ENCODE results near the gene BUD31.

GRCh38 chr7:99428972-99429566 is 20.3 kb downstream of the BUD31 start:
- TF ChIP-seq CTCF (CRISPR knock-in tag; IDR thresholded peaks at IDR 0.05) (no peak), KLF16 (CRISPR knock-in tag; IDR thresholded peaks at IDR 0.05) (no peak), SMC3 (IDR thresholded peaks at IDR 0.05; ENCODE audit: low read length) (no peak), POLR2A (IDR thresholded peaks at IDR 0.05; ENCODE audit: insufficient read depth in 1 of 2, low read depth in 2 of 2, low read length in 2 of 2) (no peak), TERF1 (CRISPR knock-in tag; IDR thresholded peaks at IDR 0.05) (no peak), MNT (IDR thresholded peaks at IDR 0.05) (no peak), ZNF138 (CRISPR knock-in tag; IDR thresholded peaks at IDR 0.05; ENCODE audit: low read depth) (no peak), CEBPB (IDR thresholded peaks at IDR 0.05; ENCODE audit: borderline replicate concordance, low read depth, low read length) (no peak), ZFX (CRISPR knock-in tag; IDR thresholded peaks at IDR 0.05; ENCODE audit: low read depth) (no peak)

All from HepG2 (cell line).